NB4 (cell line): ENCODE results near the gene SAMM50.

Experiments used
- CTCF ChIP-seq: IDR thresholded peaks from one replicate; pipeline ENCODE4 v1.5.1; 2012; ENCODE audit warnings: low read depth, low read length
- MAX ChIP-seq: IDR thresholded peaks from 2 replicates; pipeline ENCODE4 v1.6.1; 2011; ENCODE audit warnings: low read depth, low read length
- MYC ChIP-seq: IDR thresholded peaks from 2 replicates; pipeline ENCODE4 v1.6.1; 2011; ENCODE audit warnings: low read depth, low read length
- POLR2A ChIP-seq: IDR thresholded peaks from 2 replicates; pipeline ENCODE4 v1.6.1; 2011; ENCODE audit warnings: mild to moderate bottlenecking; ENCODE audit not compliant: insufficient read length; ENCODE audit errors: extremely low read depth

GRCh38 chr22:43946384-43946667, 8.9 kb upstream of the SAMM50 start:
- peak; percentile 31 for TF ChIP-seq CTCF
- no peak for TF ChIP-seq POLR2A
- TF ChIP-seq MYC = no peak
- TF ChIP-seq MAX = no peak
